NCI-H526 (cell line): ENCODE results near the gene KIF26A.

Experiments used
- DNase-seq, 2 experiments: peaks; one replicate each; lab custom pipeline; 2025; lab: John Stamatoyannopoulos, UW

Gene KIF26A

GRCh38 chr14:104101086-104101621 lies 37.2 kb upstream of the KIF26A start:
- DNase-seq, result no peak

GRCh38 chr14:104101651-104102281 lies 36.6 kb upstream of the KIF26A start:
- DNase-seq, result no peak

- no peak for DNase-seq
Observed at GRCh38 chr14:104102282-104102914, 36.0 kb upstream of the KIF26A start.

- DNase-seq, result no peak
Observed at GRCh38 chr14:104103061-104103445, 35.3 kb upstream of the KIF26A start.

- no peak for DNase-seq
Observed at GRCh38 chr14:104103446-104104075, 34.8 kb upstream of the KIF26A start.

GRCh38 chr14:104104076-104104901 lies 34.1 kb upstream of the KIF26A start:
- DNase-seq, result no peak

GRCh38 chr14:104105071-104105821 lies 33.1 kb upstream of the KIF26A start:
- DNase-seq, result no peak

GRCh38 chr14:104105822-104106470 lies 32.4 kb upstream of the KIF26A start:
- no peak for DNase-seq

GRCh38 chr14:104106471-104106991 lies 31.9 kb upstream of the KIF26A start:
- no peak for DNase-seq

GRCh38 chr14:104107101-104107581 lies 31.2 kb upstream of the KIF26A start:
- no peak for DNase-seq

GRCh38 chr14:104107611-104108569 lies 30.5 kb upstream of the KIF26A start:
- peak in 1 of 2 experiments; percentile 31 for DNase-seq

- DNase-seq, result no peak
Observed at GRCh38 chr14:104108570-104109541, 29.5 kb upstream of the KIF26A start.

- no peak for DNase-seq
Observed at GRCh38 chr14:104109731-104110361, 28.5 kb upstream of the KIF26A start.

GRCh38 chr14:104110491-104111209 lies 27.7 kb upstream of the KIF26A start:
- DNase-seq, result no peak

- no peak for DNase-seq
Observed at GRCh38 chr14:104111301-104112112, 26.9 kb upstream of the KIF26A start.

- DNase-seq, result no peak
Observed at GRCh38 chr14:104112113-104112505, 26.3 kb upstream of the KIF26A start.
